Urothelium cell line (cell line): ENCODE results near the gene MED9.
"Not testable (repeated sequence)": the region's sequence is repeated elsewhere in the genome, so short reads cannot be mapped to it uniquely, and the experiment has no call there.

Experiments
- DNase-seq: peaks from one replicate; pipeline ENCODE4 v3.0.0; 2011; ENCODE audit warnings: low spot score, mixed read lengths
- FAIRE-seq: peaks from 2 replicates; lab custom pipeline; 2011; peaks lifted over from hg19 to GRCh38; lab: Jason Lieb, UNC

Gene MED9

DNA sequence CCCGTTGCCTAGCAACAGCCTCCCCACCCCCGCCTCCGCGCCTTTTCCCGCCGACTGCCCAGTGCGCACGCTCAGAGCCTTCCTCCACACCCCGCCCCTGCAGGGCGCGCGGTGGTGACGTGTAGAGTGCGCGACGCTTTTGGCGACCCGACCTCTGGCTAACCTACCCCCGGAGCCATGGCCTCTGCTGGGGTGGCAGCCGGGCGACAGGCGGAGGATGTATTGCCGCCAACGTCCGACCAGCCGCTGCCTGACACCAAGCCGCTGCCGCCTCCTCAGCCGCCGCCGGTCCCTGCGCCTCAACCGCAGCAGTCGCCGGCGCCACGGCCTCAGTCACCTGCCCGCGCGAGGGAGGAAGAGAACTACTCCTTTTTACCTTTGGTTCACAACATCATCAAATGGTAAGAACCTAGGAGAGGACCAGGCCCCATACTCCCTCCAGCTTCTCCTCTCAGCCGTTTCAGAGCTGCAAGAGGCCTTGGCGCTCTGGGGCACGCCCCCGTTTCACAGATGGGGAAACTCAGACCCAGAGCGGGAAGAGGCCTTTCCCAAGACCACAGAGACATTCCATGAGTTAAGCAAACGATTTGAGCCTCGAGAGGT is at the start of gene MED9:
MED9 (plus strand) TSS at position 136 of the 603 bp plus-strand sequence; CDS start at position 178, 42 bp downstream.
- peak; percentile 98 for DNase-seq
- peak; percentile 73 for FAIRE-seq

DNA sequence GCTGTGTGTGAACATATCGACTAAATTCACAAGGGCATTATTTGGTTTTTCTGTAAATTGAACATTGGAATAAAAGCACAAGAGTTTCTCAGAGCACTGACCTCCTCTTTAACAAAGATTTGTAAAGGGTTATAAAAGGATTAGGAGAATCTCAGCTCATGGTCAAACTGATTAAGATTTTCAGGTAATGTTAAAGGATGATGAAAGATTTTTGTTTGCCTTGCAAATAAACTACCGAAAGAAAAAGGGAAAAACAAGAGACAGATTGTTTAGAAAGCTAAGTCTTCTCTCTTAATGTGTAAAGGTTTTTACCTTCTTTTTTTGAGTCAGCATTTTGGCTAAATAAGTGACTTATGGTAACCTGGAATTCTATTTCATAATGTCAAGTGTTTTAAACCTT is 47.6 kb upstream of the MED9 start:
- DNase-seq, result no peak
- no peak for FAIRE-seq

DNA sequence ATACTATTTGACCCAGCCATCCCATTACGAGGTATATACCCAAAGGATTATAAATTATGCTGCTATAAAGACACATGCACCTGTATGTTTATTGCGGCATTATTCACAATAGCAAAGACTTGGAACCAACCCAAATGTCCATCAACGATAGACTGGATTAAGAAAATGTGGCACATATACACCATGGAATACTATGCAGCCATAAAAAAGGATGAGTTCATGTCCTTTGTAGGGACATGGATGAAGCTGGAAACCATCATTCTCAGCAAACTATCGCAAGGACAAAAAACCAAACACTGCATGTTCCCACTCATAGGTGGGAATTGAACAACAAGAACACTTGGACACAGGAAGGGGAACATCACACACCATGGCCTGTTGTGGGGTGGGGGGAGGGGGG is 45.9 kb upstream of the MED9 start:
- not testable (repeated sequence) for FAIRE-seq

DNA sequence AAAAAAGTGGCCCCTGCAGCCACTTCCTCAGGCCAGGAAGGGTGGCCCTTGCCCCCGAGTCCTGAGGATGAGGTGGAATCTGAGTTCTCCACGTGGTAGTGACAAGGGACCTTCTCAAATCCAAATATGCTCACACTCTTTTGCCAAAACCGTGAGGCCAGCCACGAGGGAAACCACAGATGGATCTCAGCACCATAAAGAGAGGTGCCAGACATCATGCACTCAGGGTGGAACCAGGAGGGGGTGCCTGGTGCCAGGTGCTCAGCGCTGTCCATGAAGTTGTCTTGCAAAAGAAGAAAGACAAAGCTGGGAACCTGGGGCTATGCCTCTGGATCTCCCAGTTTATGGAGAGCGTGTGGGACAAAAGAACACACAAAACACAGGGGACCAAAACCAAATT is 45.2 kb upstream of the MED9 start:
- no peak for DNase-seq
- no peak for FAIRE-seq

More for the DNA sequence above, 45.9 kb upstream of the MED9 start:
- DNase-seq, result not testable (repeated sequence)

DNA sequence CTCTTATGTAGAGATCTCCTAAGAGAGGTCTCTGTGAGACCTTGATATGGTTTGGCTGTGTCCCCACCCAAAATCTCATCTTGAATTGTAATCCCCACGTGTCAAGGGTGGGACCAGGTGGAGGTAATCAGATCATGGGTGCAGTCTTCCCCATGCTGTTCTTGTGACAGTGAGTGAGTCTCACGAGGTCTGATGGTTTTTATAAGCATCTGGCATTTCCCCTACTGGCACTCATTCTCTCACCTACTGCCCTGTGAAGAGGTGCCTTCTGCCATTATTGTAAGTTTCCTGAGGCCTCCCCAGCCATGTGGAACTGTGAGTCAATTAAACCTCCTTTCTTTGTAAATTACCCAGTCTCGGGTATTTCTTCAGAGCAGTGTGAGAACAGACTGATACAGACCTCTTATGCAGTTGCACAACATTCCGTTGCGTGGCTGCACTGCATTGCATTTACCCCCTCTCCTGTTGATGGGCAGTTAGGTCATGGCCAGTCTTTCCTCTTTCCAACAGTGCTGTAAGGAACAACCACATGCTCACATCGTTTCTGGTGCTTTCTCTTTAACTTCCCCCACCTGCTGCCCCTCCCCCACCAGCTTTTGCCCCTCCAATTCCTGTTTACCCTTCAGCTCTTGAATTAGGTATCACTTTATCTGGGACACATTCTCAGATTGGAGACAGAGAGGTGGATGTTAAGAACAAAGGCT is 43.6 kb upstream of the MED9 start:
- no peak for FAIRE-seq
- DNase-seq, result no peak

DNA sequence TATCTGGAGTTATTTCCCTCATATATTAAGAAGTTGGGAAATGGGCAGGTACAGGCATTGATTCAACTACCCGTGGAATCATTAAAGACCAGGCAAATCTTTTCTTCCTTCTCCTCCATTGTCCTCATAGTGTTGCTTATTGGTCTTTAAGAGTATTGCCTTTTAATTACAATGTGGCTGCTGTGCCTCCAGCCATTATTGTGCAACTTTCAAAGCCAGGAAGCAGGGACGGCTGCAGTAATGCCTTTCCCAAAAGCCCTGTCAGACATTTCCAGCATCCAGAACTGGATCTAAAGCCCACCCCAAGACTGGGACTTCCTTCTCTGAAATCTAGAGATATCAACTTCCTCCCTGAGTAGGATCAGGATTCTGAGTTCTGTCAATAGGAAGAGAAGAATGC is 42.3 kb upstream of the MED9 start:
- DNase-seq, result no peak
- FAIRE-seq, result no peak

DNA sequence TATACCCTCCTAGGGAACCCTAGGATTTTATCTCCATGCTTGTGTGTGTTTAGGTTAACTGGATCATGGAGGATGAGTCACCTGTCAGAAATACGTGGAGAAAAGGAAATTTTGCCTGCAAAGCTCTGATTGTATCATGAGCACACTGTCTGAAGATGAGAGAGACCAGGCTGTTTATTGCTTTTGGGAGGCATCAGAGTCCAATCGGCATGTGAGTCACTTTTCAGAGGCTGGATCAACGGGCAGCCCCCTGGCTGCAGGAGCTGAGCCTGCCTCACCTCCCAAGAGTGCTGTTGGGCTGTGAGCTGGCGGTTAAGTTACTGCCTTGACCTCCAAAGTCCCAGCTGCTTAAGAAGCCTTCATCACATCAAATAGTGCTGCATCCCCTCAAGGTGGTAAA is 41.5 kb upstream of the MED9 start:
- FAIRE-seq, result no peak
- peak; percentile 73 for DNase-seq

GRCh38 chr17:17437461-17437860 is 39.3 kb upstream of the MED9 start:
- FAIRE-seq, result no peak

GRCh38 chr17:17437893-17438292 is 38.9 kb upstream of the MED9 start:
- FAIRE-seq, result no peak
- DNase-seq, result no peak

More at GRCh38 chr17:17437461-17437860, 39.3 kb upstream of the MED9 start:
- DNase-seq, result no peak

- FAIRE-seq, result no peak
- DNase-seq, result peak; percentile 46
These were observed 36.6 kb upstream of the MED9 start for GRCh38 chr17:17440010-17440843.

- no peak for DNase-seq
- FAIRE-seq, result no peak
These were observed 35.7 kb upstream of the MED9 start for GRCh38 chr17:17440938-17441675.

DNA sequence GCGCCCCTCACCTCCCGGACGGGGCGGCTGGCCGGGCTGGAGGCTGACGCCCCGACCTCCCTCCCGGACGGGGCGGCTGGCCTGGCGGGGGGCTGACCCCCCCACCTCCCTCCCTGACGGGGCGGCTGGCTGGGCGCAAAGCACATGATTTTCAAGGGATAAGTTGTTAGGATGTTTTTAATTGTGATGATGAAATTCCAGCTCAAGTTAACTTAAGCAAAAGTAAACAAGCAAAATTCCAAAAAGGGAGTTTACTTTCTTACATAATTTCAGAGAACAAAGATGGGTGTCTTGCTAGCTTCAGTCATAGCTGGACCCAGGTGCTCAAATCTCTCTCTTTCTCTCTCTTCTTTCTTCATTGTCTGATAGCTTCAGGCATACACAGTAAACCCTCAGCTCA is 33.6 kb upstream of the MED9 start:
- DNase-seq, result no peak
- no peak for FAIRE-seq

GRCh38 chr17:17445296-17445924 is 31.4 kb upstream of the MED9 start:
- DNase-seq, result no peak
- FAIRE-seq, result no peak

- FAIRE-seq (peak; percentile 42), DNase-seq (peak; percentile 90)
These were observed 30.7 kb upstream of the MED9 start for GRCh38 chr17:17445925-17446665.

DNA sequence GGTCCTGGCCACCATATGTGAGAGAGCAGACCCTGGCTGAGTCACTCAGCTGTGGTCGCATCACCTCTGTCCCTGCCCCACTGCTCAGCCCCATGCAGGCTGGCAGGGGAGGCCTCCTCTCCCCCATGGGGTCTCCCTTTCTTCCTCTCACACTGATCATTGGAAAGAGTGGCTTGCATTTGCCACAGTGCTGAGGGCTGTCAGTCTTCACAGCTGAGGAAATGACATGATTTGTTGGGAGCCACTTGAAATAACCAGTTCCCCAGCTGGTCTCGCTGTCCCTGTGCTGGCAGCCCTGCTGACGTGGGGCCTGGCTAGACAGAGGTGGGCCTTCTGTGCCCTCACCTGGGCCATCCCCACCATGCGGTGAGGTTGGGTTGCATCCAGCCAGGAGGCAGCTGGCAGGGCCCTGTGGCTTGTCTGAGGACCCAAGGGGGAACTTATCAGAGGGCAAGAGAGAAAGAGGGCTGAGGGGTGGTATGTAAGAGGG is 30.1 kb upstream of the MED9 start:
- peak; percentile 62 for DNase-seq
- FAIRE-seq, result no peak

- DNase-seq (no peak), FAIRE-seq (no peak)
These were observed 29.5 kb upstream of the MED9 start for GRCh38 chr17:17447264-17447663.

GRCh38 chr17:17448076-17448475 is 28.7 kb upstream of the MED9 start:
- FAIRE-seq, result no peak
- no peak for DNase-seq

GRCh38 chr17:17448723-17449122 is 28.1 kb upstream of the MED9 start:
- DNase-seq (no peak), FAIRE-seq (no peak)

- FAIRE-seq (no peak), DNase-seq (no peak)
These were observed 23.7 kb upstream of the MED9 start for GRCh38 chr17:17453088-17453487.

- FAIRE-seq (no peak), DNase-seq (no peak)
These were observed 22.5 kb upstream of the MED9 start for GRCh38 chr17:17454276-17454675.
